OCI-LY7 (cell line): Measurements from ENCODE around the gene ELK1. TPM values are rescaled to one million over a fixed set of nuclear protein-coding genes. Genes with fewer than 3 reads are reported as not detected.

Source experiments
- Bru-seq: library from RNA; stranded (reverse); fragments of 400-500 nt; gene quantifications from one replicate; lab custom pipeline; 2021; lab: Mats Ljungman, UMichigan
- BruChase-seq, 2 experiments: library from RNA; stranded (reverse); fragments of 400-500 nt; gene quantifications; one replicate each; lab custom pipeline; 2021; lab: Mats Ljungman, UMichigan
- BruUV-seq: library from RNA; stranded (reverse); fragments of 400-500 nt; replicated peaks from 2 replicates; lab custom pipeline; 2021; lab: Mats Ljungman, UMichigan
- CTCF ChIA-PET: fragments of 300-600 bp; sonication (Branson Sonifier 250); formaldehyde crosslinking; loops from one replicate; lab custom pipeline; 2022; ENCODE audit warnings: antibody characterized with exemption; ENCODE audit not compliant: unreplicated experiment; lab: Charles Lee
- POLR2A ChIA-PET: fragments of 300-600 bp; sonication (Branson Sonifier 250); formaldehyde crosslinking; loops from one replicate; lab custom pipeline; 2022; ENCODE audit warnings: antibody characterized with exemption; lab: Charles Lee
- DNase-seq: peaks from one replicate; pipeline ENCODE4 v3.0.0-alpha.2; 2015; ENCODE audit warnings: low spot score
- H2AFZ ChIP-seq: fragments of 200-600 bp; sonication (generic), shearing (Covaris generic); 2 replicates; pipeline ENCODE4 v1.6.1; 2014; ENCODE audit warnings: mild to moderate bottlenecking, antibody characterized with exemption, low read length, moderate library complexity
- H3K27ac ChIP-seq: fragments of 200-600 bp; sonication (generic); 2 replicates; pipeline ENCODE4 v1.5.1; 2014; ENCODE audit warnings: mixed run types, low read depth, mild to moderate bottlenecking, moderate library complexity, low read length, inconsistent platforms; ENCODE audit not compliant: poor library complexity, severe bottlenecking
- H3K36me3 ChIP-seq: fragments of 200-600 bp; sonication (generic); 2 replicates; pipeline ENCODE4 v1.6.1; 2014; ENCODE audit warnings: mild to moderate bottlenecking, antibody characterized with exemption, low read length, moderate library complexity, mixed read lengths; ENCODE audit not compliant: insufficient read depth
- H3K4me1 ChIP-seq: fragments of 200-600 bp; sonication (generic); 2 replicates; pipeline ENCODE4 v1.5.1; 2014; ENCODE audit warnings: mild to moderate bottlenecking, low read length; ENCODE audit not compliant: insufficient read depth, poor library complexity, severe bottlenecking
- H3K4me2 ChIP-seq: fragments of 200-600 bp; sonication (generic); 2 replicates; pipeline ENCODE4 v1.6.1; 2014; ENCODE audit warnings: mild to moderate bottlenecking, low read length
- H3K4me3 ChIP-seq: fragments of 200-600 bp; sonication (generic); 2 replicates; pipeline ENCODE4 v1.5.1; 2014; ENCODE audit warnings: mild to moderate bottlenecking, low read depth, low read length; ENCODE audit not compliant: poor library complexity, severe bottlenecking
- H3K79me2 ChIP-seq: fragments of 200-600 bp; sonication (generic); 2 replicates; pipeline ENCODE4 v1.6.1; 2016; ENCODE audit warnings: low read depth, mild to moderate bottlenecking, low read length, moderate library complexity, mixed read lengths; ENCODE audit not compliant: insufficient read depth
- H3K9me2 ChIP-seq: fragments of 200-600 bp; sonication (generic); 2 replicates; pipeline ENCODE4 v1.6.1; 2016; ENCODE audit warnings: mild to moderate bottlenecking, low read length, mixed read lengths; ENCODE audit not compliant: insufficient read depth
- H3K9me3 ChIP-seq: fragments of 200-600 bp; sonication (generic); 2 replicates; pipeline ENCODE4 v1.6.1; 2014; ENCODE audit warnings: mild to moderate bottlenecking, mixed run types, low read length, mixed read lengths
- H4K20me1 ChIP-seq: fragments of 200-600 bp; sonication (generic); 2 replicates; pipeline ENCODE4 v1.6.1; 2014; ENCODE audit warnings: mild to moderate bottlenecking, antibody characterized with exemption, low read length, moderate library complexity, mixed read lengths; ENCODE audit not compliant: insufficient read depth
- EZH2phosphoT487 ChIP-seq: fragments of 200-600 bp; sonication (generic); IDR thresholded peaks from 2 replicates; pipeline ENCODE4 v1.6.1; 2018; ENCODE audit warnings: low read depth, borderline replicate concordance, mild to moderate bottlenecking, mixed run types, antibody characterized with exemption, low read length, moderate library complexity, mixed read lengths
- intact Hi-C: fragments of 100-400 bp; cut with micrococcal nuclease; formaldehyde crosslinking; loops from one replicate; pipeline ENCODE4 v1.10.0; 2022; ENCODE audit not compliant: unreplicated experiment
- long read RNA-seq: library from polyadenylated mRNA; stranded (forward); transcript quantifications from one replicate; pipeline ENCODE4 v2.0.0, GENCODE V29; 2022
- total RNA-seq, 2 experiments: library from RNA; depleted of rRNA in 1 of 2; stranded (reverse); fragments of >200 nt in 1 of 2; shearing (Covaris generic) in 1 of 2; gene quantifications; 2 replicates each; pipeline ENCODE4 v1.2.3, GENCODE V29; 2014 to 2022
- TF ChIP-seq, protein P1 (sequence below): fragments of 200-600 bp; sonication (generic); conservative IDR thresholded peaks from 2 replicates; pipeline ENCODE4 v1.5.1; 2014; ENCODE audit warnings: mild to moderate bottlenecking, antibody characterized with exemption, low read length, moderate library complexity, mixed read lengths

The ELK1 gene, protein sequence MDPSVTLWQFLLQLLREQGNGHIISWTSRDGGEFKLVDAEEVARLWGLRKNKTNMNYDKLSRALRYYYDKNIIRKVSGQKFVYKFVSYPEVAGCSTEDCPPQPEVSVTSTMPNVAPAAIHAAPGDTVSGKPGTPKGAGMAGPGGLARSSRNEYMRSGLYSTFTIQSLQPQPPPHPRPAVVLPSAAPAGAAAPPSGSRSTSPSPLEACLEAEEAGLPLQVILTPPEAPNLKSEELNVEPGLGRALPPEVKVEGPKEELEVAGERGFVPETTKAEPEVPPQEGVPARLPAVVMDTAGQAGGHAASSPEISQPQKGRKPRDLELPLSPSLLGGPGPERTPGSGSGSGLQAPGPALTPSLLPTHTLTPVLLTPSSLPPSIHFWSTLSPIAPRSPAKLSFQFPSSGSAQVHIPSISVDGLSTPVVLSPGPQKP
- 23.0 and 23.3 TPM in 2 replicates for total RNA-seq (2014; rRNA removed; shearing (Covaris generic))
- total RNA-seq (2022), result 49.7 and 51.0 TPM in 2 replicates
- percentile 66 among the genes with signal in this experiment for Bru-seq, nascent RNA
- BruChase-seq, experiment 1, labeled RNA remaining after a 6-hour chase, result percentile 75 among the genes with signal in this experiment
- BruChase-seq, experiment 2, labeled RNA remaining after a 2-hour chase, result percentile 83 among the genes with signal in this experiment
- long read RNA-seq, transcript ELK1-201 (6 exons, 2,695 nt), result major isoform, 27 of 56 reads
- long read RNA-seq, partial matches to known transcripts, result 22 of 56 reads
- long read RNA-seq, other reads (novel, unspliced or antisense), result 3 of 56 reads

DNA sequence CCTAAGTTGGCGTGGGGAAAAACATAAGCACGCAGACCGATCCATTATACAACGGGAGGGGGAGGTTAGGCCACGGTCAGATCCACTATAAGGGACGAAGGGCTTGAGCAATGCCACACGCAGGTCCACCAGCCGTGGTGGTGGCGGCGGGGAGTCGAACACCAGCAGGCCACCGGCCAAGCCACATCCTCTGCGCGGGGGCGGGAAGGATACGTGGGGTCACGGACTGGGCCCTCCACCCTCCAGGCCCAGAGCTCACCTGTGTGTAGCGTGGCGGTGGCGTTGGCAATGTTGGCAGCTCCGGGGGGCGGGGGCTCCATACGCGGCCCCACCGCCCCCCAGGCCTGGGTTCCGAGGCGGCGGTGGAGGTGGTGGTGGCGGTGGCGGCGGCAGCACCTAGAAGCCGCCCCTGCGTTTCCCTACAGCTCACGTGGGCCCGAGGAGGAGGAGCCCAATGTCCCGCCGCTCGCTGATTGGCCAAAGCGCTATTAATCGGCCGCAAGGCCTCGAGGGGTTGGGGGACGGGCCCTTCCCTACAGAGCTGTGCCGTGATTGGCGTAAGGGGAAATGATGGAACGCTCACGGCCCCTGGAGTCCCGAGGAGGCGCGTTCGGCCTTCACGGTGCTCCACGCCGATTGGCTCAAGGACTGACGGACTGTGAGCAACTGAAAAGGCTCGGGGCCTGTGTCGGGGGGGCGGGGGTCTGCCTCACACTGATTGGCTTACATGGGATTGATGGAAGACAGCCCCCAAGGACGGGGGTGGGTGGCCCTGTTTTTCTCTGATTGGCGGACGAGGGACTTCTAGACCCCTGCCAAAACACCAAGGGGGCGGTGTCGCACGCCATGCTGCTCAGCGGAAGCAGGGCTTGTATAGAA lies at the start of gene ELK1:
Gene ELK1 (minus strand): TSS at position 400 of the 879 bp plus-strand sequence. CDS start 9,122 bp downstream, outside the sequence.
- TF ChIP-seq, protein P1, sequence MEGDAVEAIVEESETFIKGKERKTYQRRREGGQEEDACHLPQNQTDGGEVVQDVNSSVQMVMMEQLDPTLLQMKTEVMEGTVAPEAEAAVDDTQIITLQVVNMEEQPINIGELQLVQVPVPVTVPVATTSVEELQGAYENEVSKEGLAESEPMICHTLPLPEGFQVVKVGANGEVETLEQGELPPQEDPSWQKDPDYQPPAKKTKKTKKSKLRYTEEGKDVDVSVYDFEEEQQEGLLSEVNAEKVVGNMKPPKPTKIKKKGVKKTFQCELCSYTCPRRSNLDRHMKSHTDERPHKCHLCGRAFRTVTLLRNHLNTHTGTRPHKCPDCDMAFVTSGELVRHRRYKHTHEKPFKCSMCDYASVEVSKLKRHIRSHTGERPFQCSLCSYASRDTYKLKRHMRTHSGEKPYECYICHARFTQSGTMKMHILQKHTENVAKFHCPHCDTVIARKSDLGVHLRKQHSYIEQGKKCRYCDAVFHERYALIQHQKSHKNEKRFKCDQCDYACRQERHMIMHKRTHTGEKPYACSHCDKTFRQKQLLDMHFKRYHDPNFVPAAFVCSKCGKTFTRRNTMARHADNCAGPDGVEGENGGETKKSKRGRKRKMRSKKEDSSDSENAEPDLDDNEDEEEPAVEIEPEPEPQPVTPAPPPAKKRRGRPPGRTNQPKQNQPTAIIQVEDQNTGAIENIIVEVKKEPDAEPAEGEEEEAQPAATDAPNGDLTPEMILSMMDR, result no peak
- no peak for TF ChIP-seq EZH2phosphoT487
- H3K4me1 ChIP-seq, result peaks cover 21% of the 10 kb centered on the region
- no peaks in the 10 kb centered on the region for H4K20me1 ChIP-seq
- H3K27ac ChIP-seq, result peak within 1 kb of the TSS; percentile 52
- H3K9me2 ChIP-seq, result no peaks in the 10 kb centered on the region
- BruUV-seq, result no TSS peak
- peak within 1 kb of the TSS; percentile 96 for H3K4me3 ChIP-seq
- H2AFZ ChIP-seq, result no peak within 1 kb of the TSS
- H3K36me3 ChIP-seq, result peaks cover 53% of the 10 kb centered on the region
- intact Hi-C loops, result loop anchor here (1.0 to 10.0 kb wide), 6 partner anchors 8 to 432 kb away; partner anchors contain the start of genes ARAF, CDK16 and ZNF81
- H3K4me2 ChIP-seq, result peak within 1 kb of the TSS; percentile 92
- H3K79me2 ChIP-seq, result peaks cover 19% of the 10 kb centered on the region; the same call in 1 of the 2 replicates
- ChIA-PET CTCF (interaction anchor here (0.6 kb wide), 1 partner anchor 161 kb away, joined by 3 read pairs; no protein-coding TSS in a partner anchor), POLR2A (interaction anchor here (0.6 to 1.2 kb wide), 7 partner anchors 9 to 1113 kb away, joined by 3 to 10 read pairs (median 4); no protein-coding TSS in a partner anchor)
- no peaks in the 10 kb centered on the region for H3K9me3 ChIP-seq
- peak; percentile 96 for DNase-seq

DNA sequence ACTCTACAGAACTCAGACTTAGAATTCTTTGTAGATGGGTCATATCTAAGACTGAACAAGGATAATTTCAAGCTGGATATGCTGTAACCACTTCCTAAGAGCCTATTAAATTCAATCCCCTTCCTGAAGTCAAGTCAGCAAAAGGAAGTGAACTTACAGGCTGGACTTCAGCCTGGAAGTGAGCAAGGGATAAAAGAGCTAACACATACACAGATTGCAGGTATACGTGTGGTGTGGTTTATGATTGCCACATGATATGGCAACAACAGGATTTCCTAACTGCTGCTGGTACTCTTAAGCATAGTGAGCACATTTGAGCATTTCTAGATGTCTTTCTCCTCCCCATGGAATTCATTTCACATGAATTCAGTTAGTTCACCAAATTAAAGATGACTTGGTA lies 46.8 kb upstream of the ELK1 start:
- H4K20me1 ChIP-seq, result no peaks in the 10 kb centered on the region
- intact Hi-C loops, result no loop called here
- H3K36me3 ChIP-seq, result no peaks in the 10 kb centered on the region
- H3K9me2 ChIP-seq, result no peaks in the 10 kb centered on the region
- no peak overlapping the region for H3K27ac ChIP-seq
- ChIA-PET POLR2A (no interaction called here), CTCF (no interaction called here)
- H3K4me2 ChIP-seq, result no peak overlapping the region
- H3K4me3 ChIP-seq, result no peak overlapping the region
- TF ChIP-seq EZH2phosphoT487, result no peak
- TF ChIP-seq, protein P1, result no peak
- no peak for DNase-seq
- H3K79me2 ChIP-seq, result no peaks in the 10 kb centered on the region
- no peaks in the 10 kb centered on the region for H3K4me1 ChIP-seq
- H2AFZ ChIP-seq, result no peak overlapping the region
- no TSS peak for BruUV-seq
- no peaks in the 10 kb centered on the region for H3K9me3 ChIP-seq
